Chondrocyte (in vitro differentiated cells): ENCODE measurements around the gene GSE1. TPM values are rescaled to one million over a fixed set of nuclear protein-coding genes. Genes with fewer than 3 reads are reported as not detected.

Experiments used
- DNase-seq: peaks from one replicate; pipeline ENCODE4 v3.0.0; 2021; ENCODE audit warnings: mixed read lengths, low spot score
- H3K27ac Mint-ChIP-seq: one replicate; pipeline ENCODE4 v1.8.0; 2021; ENCODE audit warnings: mild to moderate bottlenecking, moderate library complexity, mixed read lengths; ENCODE audit not compliant: unreplicated experiment
- H3K27me3 Mint-ChIP-seq: 2 replicates; pipeline ENCODE4 v1.8.0; 2021; ENCODE audit warnings: low read depth, mixed read lengths
- H3K36me3 Mint-ChIP-seq: 2 replicates; pipeline ENCODE4 v1.8.0; 2021; ENCODE audit warnings: low read depth, mixed read lengths
- H3K4me1 Mint-ChIP-seq: 2 replicates; pipeline ENCODE4 v1.8.0; 2021; ENCODE audit warnings: low read depth, mild to moderate bottlenecking, mixed read lengths
- H3K4me3 Mint-ChIP-seq: one replicate; pipeline ENCODE4 v1.8.0; 2021; ENCODE audit warnings: mild to moderate bottlenecking, moderate library complexity, mixed read lengths; ENCODE audit not compliant: unreplicated experiment
- H3K9me3 Mint-ChIP-seq: 2 replicates; pipeline ENCODE4 v1.8.0; 2021; ENCODE audit warnings: low read depth, mixed read lengths
- total RNA-seq: library from RNA; stranded (reverse); gene quantifications from 3 replicates; pipeline ENCODE4 v1.2.1, GENCODE V29; 2021
- TF ChIP-seq, protein P1 (sequence below): fragments of 200-600 bp; sonication (generic); IDR thresholded peaks from 2 replicates; pipeline ENCODE4 v1.5.0; 2021; ENCODE audit warnings: antibody characterized with exemption, mild to moderate bottlenecking, moderate library complexity

The GSE1 gene
- total RNA-seq, 1 donor from 2014 or later: 22.6 TPM

DNA sequence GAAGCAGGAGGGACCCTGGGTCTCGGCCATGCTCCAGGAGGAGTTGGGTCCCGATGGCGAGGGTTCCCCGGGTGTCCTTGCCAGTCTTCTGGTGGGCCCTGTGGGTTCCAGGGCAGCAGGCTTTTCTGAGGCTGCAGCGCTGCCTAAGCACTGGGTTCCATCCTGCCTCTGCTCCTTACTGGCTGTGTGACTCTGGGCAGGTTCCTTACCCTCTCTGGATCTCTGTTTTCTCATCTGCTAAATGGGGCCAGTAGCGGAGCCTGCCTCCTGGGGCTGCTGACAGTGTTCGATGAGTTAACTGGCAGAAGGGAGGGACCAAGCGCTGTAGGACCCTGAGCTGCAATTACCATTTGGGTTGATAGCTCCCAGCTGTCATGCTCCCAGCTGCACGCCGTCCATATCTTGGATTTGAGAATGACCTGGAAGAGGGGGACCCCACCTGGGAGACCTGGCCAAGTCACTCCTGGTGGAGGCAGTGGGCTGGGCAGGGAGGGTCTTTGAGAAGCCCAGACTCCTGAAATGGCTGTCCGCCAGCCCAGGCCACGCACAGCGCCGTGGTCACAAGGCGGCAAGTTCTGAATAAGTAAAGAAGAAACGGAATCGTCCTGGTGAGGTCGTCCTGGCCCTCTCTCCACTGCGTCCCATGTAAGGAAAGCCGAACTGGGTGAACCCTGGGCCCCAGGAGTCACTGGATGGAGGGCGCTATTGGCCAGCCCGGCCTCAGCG, 47.2 kb upstream of the GSE1 start:
- TF ChIP-seq, protein P1, sequence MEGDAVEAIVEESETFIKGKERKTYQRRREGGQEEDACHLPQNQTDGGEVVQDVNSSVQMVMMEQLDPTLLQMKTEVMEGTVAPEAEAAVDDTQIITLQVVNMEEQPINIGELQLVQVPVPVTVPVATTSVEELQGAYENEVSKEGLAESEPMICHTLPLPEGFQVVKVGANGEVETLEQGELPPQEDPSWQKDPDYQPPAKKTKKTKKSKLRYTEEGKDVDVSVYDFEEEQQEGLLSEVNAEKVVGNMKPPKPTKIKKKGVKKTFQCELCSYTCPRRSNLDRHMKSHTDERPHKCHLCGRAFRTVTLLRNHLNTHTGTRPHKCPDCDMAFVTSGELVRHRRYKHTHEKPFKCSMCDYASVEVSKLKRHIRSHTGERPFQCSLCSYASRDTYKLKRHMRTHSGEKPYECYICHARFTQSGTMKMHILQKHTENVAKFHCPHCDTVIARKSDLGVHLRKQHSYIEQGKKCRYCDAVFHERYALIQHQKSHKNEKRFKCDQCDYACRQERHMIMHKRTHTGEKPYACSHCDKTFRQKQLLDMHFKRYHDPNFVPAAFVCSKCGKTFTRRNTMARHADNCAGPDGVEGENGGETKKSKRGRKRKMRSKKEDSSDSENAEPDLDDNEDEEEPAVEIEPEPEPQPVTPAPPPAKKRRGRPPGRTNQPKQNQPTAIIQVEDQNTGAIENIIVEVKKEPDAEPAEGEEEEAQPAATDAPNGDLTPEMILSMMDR: no peak
- no peaks in the 10 kb centered on the region for H3K27me3 Mint-ChIP-seq
- no peak overlapping the region for H3K27ac Mint-ChIP-seq
- H3K36me3 Mint-ChIP-seq: no peaks in the 10 kb centered on the region
- DNase-seq: no peak
- no peak overlapping the region for H3K4me3 Mint-ChIP-seq
- no peaks in the 10 kb centered on the region for H3K9me3 Mint-ChIP-seq
- peaks cover 41% of the 10 kb centered on the region for H3K4me1 Mint-ChIP-seq

DNA sequence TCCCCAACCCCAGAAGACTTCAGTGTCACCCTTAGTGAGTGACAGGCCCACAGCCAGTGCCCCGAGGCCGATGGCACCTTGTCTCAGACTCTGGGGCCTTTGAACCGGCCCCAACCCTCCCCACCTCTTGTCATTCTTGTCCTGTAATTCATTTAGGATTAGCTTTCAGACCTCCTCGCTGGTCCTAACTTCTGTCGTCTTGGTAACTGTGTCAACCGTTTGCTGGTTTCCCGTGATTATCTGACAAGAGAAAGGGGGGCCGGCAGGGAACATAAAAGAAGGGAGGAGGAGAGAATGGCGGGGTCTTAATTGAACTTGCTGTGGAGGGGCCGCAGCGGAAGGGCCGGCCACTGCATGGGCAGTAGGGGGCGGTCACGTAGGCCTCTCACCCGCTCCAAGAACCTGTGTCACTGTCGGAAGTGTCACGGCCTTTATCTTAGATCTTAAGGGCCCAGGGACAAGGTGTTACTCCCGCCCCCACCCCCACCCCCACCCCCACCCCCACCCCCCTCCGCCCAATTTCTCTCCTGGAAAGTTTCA, 46.5 kb upstream of the GSE1 start:
- no peaks in the 10 kb centered on the region for H3K36me3 Mint-ChIP-seq
- H3K27me3 Mint-ChIP-seq: no peaks in the 10 kb centered on the region
- peaks cover 48% of the 10 kb centered on the region for H3K4me1 Mint-ChIP-seq
- no peak for DNase-seq
- no peak overlapping the region for H3K27ac Mint-ChIP-seq
- no peaks in the 10 kb centered on the region for H3K9me3 Mint-ChIP-seq
- no peak overlapping the region for H3K4me3 Mint-ChIP-seq
- TF ChIP-seq, protein P1: no peak

DNA sequence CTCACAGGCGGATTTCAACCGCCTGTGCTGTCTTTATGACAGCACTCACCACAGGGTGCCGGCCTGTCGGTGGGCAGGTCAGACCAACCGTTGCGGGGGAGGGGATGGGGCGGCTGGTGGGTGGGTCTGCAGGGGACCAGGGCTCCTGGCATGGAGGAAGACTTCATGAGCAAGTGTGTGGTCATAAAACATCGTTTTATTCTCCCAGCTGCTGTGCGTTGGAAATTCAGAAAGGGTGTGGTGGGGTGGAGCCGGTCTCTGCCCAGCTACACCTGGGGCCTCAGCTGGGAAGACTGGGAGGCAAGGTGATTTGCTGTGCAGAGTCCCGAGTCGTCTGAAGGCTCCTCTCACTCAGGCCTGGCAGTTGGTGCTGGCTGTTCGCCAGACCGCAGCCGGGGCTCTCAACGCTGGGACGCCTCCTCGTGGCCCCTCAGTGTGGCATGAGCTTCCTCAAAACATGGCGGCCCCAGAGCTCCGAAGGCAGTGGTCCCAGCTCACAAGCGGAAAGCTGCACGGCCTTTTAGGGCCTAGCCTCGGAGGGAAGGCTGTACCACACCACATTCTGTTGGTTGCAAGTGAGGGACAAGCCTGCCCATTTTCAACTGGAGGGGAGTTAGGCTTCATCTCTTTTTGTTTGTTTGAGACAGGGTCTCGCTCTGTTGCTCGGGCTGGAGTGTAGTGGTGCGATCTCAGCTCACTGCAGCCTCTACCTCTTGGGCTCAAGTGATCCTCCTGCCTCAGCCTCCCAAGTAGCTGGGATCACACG, 45.8 kb upstream of the GSE1 start:
- TF ChIP-seq, protein P1: no peak
- Mint-ChIP-seq H3K27ac (no peak overlapping the region), H3K27me3 (no peaks in the 10 kb centered on the region), H3K36me3 (no peaks in the 10 kb centered on the region), H3K4me3 (no peak overlapping the region), H3K4me1 (peaks cover 49% of the 10 kb centered on the region), H3K9me3 (no peaks in the 10 kb centered on the region)
- DNase-seq: no peak

DNA sequence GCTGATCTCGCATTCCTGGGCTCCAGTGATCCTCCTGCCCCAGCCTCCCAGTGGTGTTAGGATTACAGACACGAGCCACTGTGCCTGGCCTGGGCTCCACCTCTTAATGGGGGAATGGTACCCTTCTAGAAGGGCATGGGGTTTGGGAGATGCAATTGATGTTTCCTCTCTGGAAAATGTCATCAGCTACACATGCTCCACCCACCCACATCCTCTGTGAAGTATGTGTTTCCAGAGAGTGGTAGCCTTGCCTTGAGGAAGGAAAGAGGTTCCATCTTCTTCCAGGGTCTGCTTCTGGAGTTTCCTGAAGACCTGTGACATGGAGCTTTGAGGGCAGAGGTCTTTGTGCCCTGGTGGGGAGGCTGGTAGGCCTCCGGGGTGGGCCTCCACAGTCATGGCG, 45.2 kb upstream of the GSE1 start:
- Mint-ChIP-seq H3K27ac (peak overlapping the region; percentile 22), H3K27me3 (no peaks in the 10 kb centered on the region), H3K4me1 (peaks cover 45% of the 10 kb centered on the region), H3K9me3 (no peaks in the 10 kb centered on the region), H3K36me3 (no peaks in the 10 kb centered on the region), H3K4me3 (no peak overlapping the region)
- no peak for DNase-seq
- TF ChIP-seq, protein P1: no peak

DNA sequence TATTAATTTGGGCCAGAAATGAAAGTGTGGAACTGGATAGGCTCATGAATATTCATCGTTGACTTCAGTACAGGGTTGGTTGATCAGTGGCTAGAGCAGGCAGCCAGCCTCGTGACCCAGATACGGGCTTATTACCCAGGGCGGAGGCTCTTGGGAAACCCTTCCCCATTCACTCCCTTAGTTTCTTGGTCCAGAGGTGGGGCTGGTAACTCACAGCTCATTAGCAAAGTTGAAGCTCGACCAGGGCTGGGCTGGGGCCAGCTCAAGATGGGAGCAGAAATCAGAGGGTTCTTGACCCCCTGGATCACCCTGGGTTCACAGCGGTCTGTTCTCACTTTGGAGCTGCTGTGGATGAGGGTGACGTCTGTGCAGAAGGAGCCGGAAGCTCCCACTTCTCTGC, 44.6 kb upstream of the GSE1 start:
- H3K27ac Mint-ChIP-seq: no peak overlapping the region
- no peaks in the 10 kb centered on the region for H3K36me3 Mint-ChIP-seq
- no peaks in the 10 kb centered on the region for H3K9me3 Mint-ChIP-seq
- peaks cover 44% of the 10 kb centered on the region for H3K4me1 Mint-ChIP-seq
- H3K27me3 Mint-ChIP-seq: no peaks in the 10 kb centered on the region
- no peak for DNase-seq
- no peak overlapping the region for H3K4me3 Mint-ChIP-seq
- TF ChIP-seq, protein P1: no peak
